Measurements from ENCODE around the gene GINM1. TPM values are rescaled to one million over a fixed set of nuclear protein-coding genes. Genes with fewer than 3 reads are reported as not detected.

Gene GINM1
- total RNA-seq, 2 donors from 2014 or later = 10.4 to 14.1 TPM

- no peak for ATAC-seq (replicated peaks)
- no peaks in the 10 kb centered on the region for H3K9me3 Mint-ChIP-seq
- H3K4me1 Mint-ChIP-seq = no peaks in the 10 kb centered on the region
- peaks cover 53% of the 10 kb centered on the region for H3K36me3 Mint-ChIP-seq (ENCODE audit: low read depth)
- no peaks in the 10 kb centered on the region for H3K27me3 Mint-ChIP-seq
- no peak overlapping the region for H3K27ac Mint-ChIP-seq
- no peak overlapping the region for H3K4me3 Mint-ChIP-seq
Observed at GRCh38 chr6:149634315-149634714, 68.1 kb downstream of the GINM1 start.

- Mint-ChIP-seq H3K4me1 (no peaks in the 10 kb centered on the region), H3K9me3 (no peaks in the 10 kb centered on the region), H3K4me3 (no peak overlapping the region), H3K27ac (no peak overlapping the region), H3K36me3 (ENCODE audit: low read depth) (peaks cover 43% of the 10 kb centered on the region), H3K27me3 (no peaks in the 10 kb centered on the region)
- ATAC-seq (replicated peaks) = no peak
Observed at GRCh38 chr6:149636124-149636523, 69.9 kb downstream of the GINM1 start.

Other genes with a start within 250 kb of the GINM1 start
- gene TAB2, start 248.7 kb upstream of the GINM1 start, total RNA-seq = 100 to 1,000 TPM; 164 to 185 TPM
- 10 to 100 TPM; 16.0 to 16.4 TPM for gene SUMO4, start 166.1 kb upstream of the GINM1 start, total RNA-seq
- gene ZC3H12D, start 81.4 kb upstream of the GINM1 start, total RNA-seq = 100 to 1,000 TPM; 117 to 254 TPM
- 10 to 100 TPM; 19.8 to 24.7 TPM for gene PPIL4, start 20.3 kb upstream of the GINM1 start, total RNA-seq
- gene KATNA1, start 82.3 kb downstream of the GINM1 start, total RNA-seq = 10 to 100 TPM; 12.3 to 18.8 TPM
- gene LATS1, start 151.7 kb downstream of the GINM1 start, total RNA-seq = 10 to 100 TPM; 21.5 to 27.9 TPM
- 10 to 100 TPM; 54.6 to 84.8 TPM for gene NUP43, start 180.2 kb downstream of the GINM1 start, total RNA-seq
- 10 to 100 TPM; 48.6 to 89.5 TPM for gene PCMT1, start 183.4 kb downstream of the GINM1 start, total RNA-seq

All from activated T-helper 17 cell treated with anti-CD3 and anti-CD28 coated beads, Interleukin-2, amount 50 U/mL, for 72 hours (primary cell).